Measurements from ENCODE around the gene NEU4. TPM values are rescaled to one million over a fixed set of nuclear protein-coding genes. Genes with fewer than 3 reads are reported as not detected.
"Not testable (repeated sequence)": the region's sequence is repeated elsewhere in the genome, so short reads cannot be mapped to it uniquely, and the experiment has no call there.

The NEU4 gene
- total RNA-seq, 1 donor from 2014 or later = 0.09 TPM

GRCh38 chr2:241821460-241822263 is 12.7 kb downstream of the NEU4 start:
- Histone ChIP-seq H3K27ac (ENCODE audit: low read depth, low read length) (no peak overlapping the region), H3K9me3 (ENCODE audit: insufficient read depth, low read depth, low read length) (peaks cover 7% of the 10 kb centered on the region), H3K4me1 (ENCODE audit: insufficient read depth, low read length) (no peaks in the 10 kb centered on the region), H3K4me3 (ENCODE audit: insufficient read depth, low read depth, low read length) (no peak overlapping the region), H3K4me2 (ENCODE audit: low read length) (no peak overlapping the region), H3K27me3 (ENCODE audit: insufficient read depth, low read length) (peaks cover 2% of the 10 kb centered on the region), H3K36me3 (ENCODE audit: insufficient read depth, low read length) (no peaks in the 10 kb centered on the region), H2AFZ (ENCODE audit: low read depth, low read length) (no peak overlapping the region), H4K20me1 (ENCODE audit: insufficient read depth, low read length) (no peaks in the 10 kb centered on the region), H3K79me2 (ENCODE audit: insufficient read depth, low read length) (no peaks in the 10 kb centered on the region), H3K9ac (ENCODE audit: low read length) (no peak overlapping the region)
- TF ChIP-seq CTCF (IDR thresholded peaks at IDR 0.05; ENCODE audit: insufficient read depth, low read depth, low read length) (no peak), EZH2 (IDR thresholded peaks at IDR 0.05; ENCODE audit: insufficient read depth, low read length) (no peak)
- Mint-ChIP-seq H3K4me1 (ENCODE audit: low read depth, unreplicated experiment) (no peaks in the 10 kb centered on the region), H3K36me3 (ENCODE audit: low read depth, unreplicated experiment) (peaks cover 1% of the 10 kb centered on the region), H3K4me3 (ENCODE audit: unreplicated experiment) (no peak overlapping the region), H3K27ac (ENCODE audit: unreplicated experiment) (no peak overlapping the region), H3K27me3 (ENCODE audit: low read depth, unreplicated experiment) (peaks cover 34% of the 10 kb centered on the region), H3K9me3 (ENCODE audit: unreplicated experiment) (peaks cover 17% of the 10 kb centered on the region)
- FAIRE-seq (no peak), DNase-seq (ENCODE audit: low read depth) (no peak)

GRCh38 chr2:241822264-241822623 is 13.3 kb downstream of the NEU4 start:
- DNase-seq (ENCODE audit: low read depth) = no peak
- H3K27me3 ChIP-seq (ENCODE audit: insufficient read depth, low read length) = peaks cover 2% of the 10 kb centered on the region
- Mint-ChIP-seq H3K4me1 (ENCODE audit: low read depth, unreplicated experiment) (no peaks in the 10 kb centered on the region), H3K27me3 (ENCODE audit: low read depth, unreplicated experiment) (peaks cover 36% of the 10 kb centered on the region), H3K36me3 (ENCODE audit: low read depth, unreplicated experiment) (peaks cover 1% of the 10 kb centered on the region), H3K9me3 (ENCODE audit: unreplicated experiment) (peaks cover 20% of the 10 kb centered on the region), H3K27ac (ENCODE audit: unreplicated experiment) (no peak overlapping the region), H3K4me3 (ENCODE audit: unreplicated experiment) (no peak overlapping the region)
- H3K36me3 ChIP-seq (ENCODE audit: insufficient read depth, low read length) = no peaks in the 10 kb centered on the region
- H3K27ac ChIP-seq (ENCODE audit: low read depth, low read length) = no peak overlapping the region
- no peak overlapping the region for H3K4me3 ChIP-seq (ENCODE audit: insufficient read depth, low read depth, low read length)
- TF ChIP-seq EZH2 (IDR thresholded peaks at IDR 0.05; ENCODE audit: insufficient read depth, low read length) (no peak), CTCF (IDR thresholded peaks at IDR 0.05; ENCODE audit: insufficient read depth, low read depth, low read length) (no peak)
- no peaks in the 10 kb centered on the region for H3K79me2 ChIP-seq (ENCODE audit: insufficient read depth, low read length)
- no peak for FAIRE-seq
- no peaks in the 10 kb centered on the region for H3K4me1 ChIP-seq (ENCODE audit: insufficient read depth, low read length)
- H3K4me2 ChIP-seq (ENCODE audit: low read length) = no peak overlapping the region
- H3K9me3 ChIP-seq (ENCODE audit: insufficient read depth, low read depth, low read length) = peaks cover 13% of the 10 kb centered on the region
- H4K20me1 ChIP-seq (ENCODE audit: insufficient read depth, low read length) = no peaks in the 10 kb centered on the region
- no peak overlapping the region for H2AFZ ChIP-seq (ENCODE audit: low read depth, low read length)
- H3K9ac ChIP-seq (ENCODE audit: low read length) = no peak overlapping the region

- not testable (repeated sequence) for H3K36me3 ChIP-seq (ENCODE audit: insufficient read depth, low read length); DNase-seq (ENCODE audit: low read depth); H3K36me3 Mint-ChIP-seq (ENCODE audit: low read depth, unreplicated experiment); H2AFZ ChIP-seq (ENCODE audit: low read depth, low read length); H3K4me1 Mint-ChIP-seq (ENCODE audit: low read depth, unreplicated experiment); H3K27ac Mint-ChIP-seq (ENCODE audit: unreplicated experiment); H3K4me2 ChIP-seq (ENCODE audit: low read length); H3K4me3 ChIP-seq (ENCODE audit: insufficient read depth, low read depth, low read length); H3K27ac ChIP-seq (ENCODE audit: low read depth, low read length); H3K4me1 ChIP-seq (ENCODE audit: insufficient read depth, low read length); H4K20me1 ChIP-seq (ENCODE audit: insufficient read depth, low read length); H3K27me3 ChIP-seq (ENCODE audit: insufficient read depth, low read length); FAIRE-seq; H3K4me3 Mint-ChIP-seq (ENCODE audit: unreplicated experiment); H3K79me2 ChIP-seq (ENCODE audit: insufficient read depth, low read length); H3K9ac ChIP-seq (ENCODE audit: low read length)
- H3K9me3 ChIP-seq (ENCODE audit: insufficient read depth, low read depth, low read length) = peaks cover 13% of the 10 kb centered on the region
- Mint-ChIP-seq H3K9me3 (ENCODE audit: unreplicated experiment) (peaks cover 25% of the 10 kb centered on the region), H3K27me3 (ENCODE audit: low read depth, unreplicated experiment) (peaks cover 33% of the 10 kb centered on the region)
These were observed 14.8 kb downstream of the NEU4 start for GRCh38 chr2:241823531-241824437.

Measured in astrocyte (in vitro differentiated cells and primary cell).